ENCODE data around the gene SLC4A9. TPM values are rescaled to one million over a fixed set of nuclear protein-coding genes. Genes with fewer than 3 reads are reported as not detected.

The SLC4A9 gene
- total RNA-seq, 1 donor from 2014 or later = not detected

- no peak for DNase-seq (ENCODE audit: missing footprints)
- ATAC-seq = no peak
- intact Hi-C loops (cut with DNase I) = no loop called here
These were observed 4.4 kb upstream of the SLC4A9 start for GRCh38 chr5:140355546-140355945.

- intact Hi-C loops (cut with DNase I) = no loop called here
- ATAC-seq (peak; percentile 7), DNase-seq (ENCODE audit: missing footprints) (no peak)
These were observed 2.9 kb upstream of the SLC4A9 start for GRCh38 chr5:140356853-140357725.

- ATAC-seq (peak; percentile 93), DNase-seq (ENCODE audit: missing footprints) (peak; percentile 92)
- intact Hi-C loops (cut with DNase I) = no loop called here
These were observed 2.3 kb upstream of the SLC4A9 start for GRCh38 chr5:140357726-140358093.

- ATAC-seq = no peak
- intact Hi-C loops (cut with DNase I) = no loop called here
- no peak for DNase-seq (ENCODE audit: missing footprints)
These were observed 1.2 kb upstream of the SLC4A9 start for GRCh38 chr5:140358738-140359310.

GRCh38 chr5:140360681-140361479 is 886 bp downstream of the SLC4A9 start:
- intact Hi-C loops (cut with DNase I) = no loop called here
- DNase-seq (ENCODE audit: missing footprints) (no peak), ATAC-seq (no peak)

- intact Hi-C loops (cut with DNase I) = no loop called here
- DNase-seq (ENCODE audit: missing footprints) (no peak), ATAC-seq (no peak)
These were observed 1.9 kb downstream of the SLC4A9 start for GRCh38 chr5:140361901-140362300.

- DNase-seq (ENCODE audit: missing footprints) (no peak), ATAC-seq (no peak)
- intact Hi-C loops (cut with DNase I) = no loop called here
These were observed 2.3 kb downstream of the SLC4A9 start for GRCh38 chr5:140362311-140362710.

- ATAC-seq = peak; percentile 57
- peak; percentile 92 for DNase-seq (ENCODE audit: missing footprints)
- intact Hi-C loops (cut with DNase I) = no loop called here
These were observed 3.1 kb downstream of the SLC4A9 start for GRCh38 chr5:140362875-140363630.

- no peak for ATAC-seq
- no peak for DNase-seq (ENCODE audit: missing footprints)
- intact Hi-C loops (cut with DNase I) = no loop called here
These were observed 3.9 kb downstream of the SLC4A9 start for GRCh38 chr5:140363631-140364471.

GRCh38 chr5:140364472-140364765 is 4.4 kb downstream of the SLC4A9 start:
- DNase-seq (ENCODE audit: missing footprints) (no peak), ATAC-seq (no peak)
- intact Hi-C loops (cut with DNase I) = no loop called here

- ATAC-seq (no peak), DNase-seq (ENCODE audit: missing footprints) (no peak)
- intact Hi-C loops (cut with DNase I) = no loop called here
These were observed 5.3 kb downstream of the SLC4A9 start for GRCh38 chr5:140365282-140365681.

GRCh38 chr5:140365941-140366340 is 5.9 kb downstream of the SLC4A9 start:
- ATAC-seq (no peak), DNase-seq (ENCODE audit: missing footprints) (no peak)
- intact Hi-C loops (cut with DNase I) = no loop called here

- intact Hi-C loops (cut with DNase I) = no loop called here
- no peak for DNase-seq (ENCODE audit: missing footprints)
- no peak for ATAC-seq
These were observed 6.7 kb downstream of the SLC4A9 start for GRCh38 chr5:140366589-140367255.

- intact Hi-C loops (cut with DNase I) = no loop called here
- DNase-seq (ENCODE audit: missing footprints) (no peak), ATAC-seq (no peak)
These were observed 7.4 kb downstream of the SLC4A9 start for GRCh38 chr5:140367256-140368013.

- intact Hi-C loops (cut with DNase I) = loop anchor here (5.0 kb wide), 1 partner anchor 351 kb away; no protein-coding TSS in a partner anchor
- no peak for DNase-seq (ENCODE audit: missing footprints)
- no peak for ATAC-seq
These were observed 11.6 kb downstream of the SLC4A9 start for GRCh38 chr5:140371356-140372151.

GRCh38 chr5:140372971-140373487 is 13.0 kb downstream of the SLC4A9 start:
- intact Hi-C loops (cut with DNase I) = loop anchor here (5.0 kb wide), 1 partner anchor 349 kb away; no protein-coding TSS in a partner anchor
- peak; percentile 79 for DNase-seq (ENCODE audit: missing footprints)
- peak; percentile 73 for ATAC-seq
